Spleen (tissue), 7 donors: Measurements from ENCODE around the gene MED13.

Experiments
- POLR2A ChIP-seq, 3 donors: fragments of 450-650 bp; IDR thresholded peaks; one replicate each; pipeline ENCODE4 v1.5.1; 2017; ENCODE audit warnings: antibody characterized with exemption in 3 of 3, mild to moderate bottlenecking in 1 of 3
- POLR2AphosphoS5 ChIP-seq, 3 donors: sonication (generic); formaldehyde crosslinking; IDR thresholded peaks; one replicate each; pipeline ENCODE4 v1.5.1; 2017; ENCODE audit warnings: antibody characterized with exemption in 3 of 3
- TF ChIP-seq, protein P1 (sequence below), 11 experiments: fragments of 200-600 bp in 7 of 11; fragments of 450-650 bp in 4 of 11; sonication (generic) in 4 of 11; IDR thresholded peaks in 8 of 11; conservative IDR thresholded peaks in 3 of 11; 1 replicate in 7 of 11; 2 replicates in 4 of 11; pipeline versions ENCODE4 v1.4.0 to v1.8.0; 2016 to 2021; ENCODE audit warnings: antibody characterized with exemption in 11 of 11, inconsistent platforms in 4 of 11, mild to moderate bottlenecking in 1 of 11
- donor health status: DM: no; HTN: no; CAD: no; lungs with moderate emphysema.
- donor health status: DM: no; HTN: no; CAD: no.
- donor health status: DM: no; HTN: no; CAD: no.

DNA sequence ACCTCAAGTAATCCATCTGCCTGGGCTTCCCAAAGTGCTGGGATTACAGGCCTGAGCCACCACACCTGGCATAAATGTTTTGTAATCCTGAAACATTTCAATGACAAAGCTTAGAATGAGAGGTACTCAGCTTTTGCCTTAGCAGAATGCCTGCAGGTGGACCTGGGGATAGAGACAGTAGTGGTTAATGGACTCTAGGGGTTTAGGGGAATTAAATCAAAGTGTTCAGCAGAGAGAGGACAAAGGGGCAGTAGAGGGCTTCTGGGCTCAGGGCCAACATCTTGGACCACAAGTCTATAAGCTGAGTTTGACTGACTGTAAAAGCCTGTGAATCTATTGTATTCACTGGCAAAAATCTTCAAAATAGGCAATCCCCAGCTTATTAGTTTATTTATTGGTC is 36.0 kb upstream of the MED13 start:
- TF ChIP-seq, protein P1, sequence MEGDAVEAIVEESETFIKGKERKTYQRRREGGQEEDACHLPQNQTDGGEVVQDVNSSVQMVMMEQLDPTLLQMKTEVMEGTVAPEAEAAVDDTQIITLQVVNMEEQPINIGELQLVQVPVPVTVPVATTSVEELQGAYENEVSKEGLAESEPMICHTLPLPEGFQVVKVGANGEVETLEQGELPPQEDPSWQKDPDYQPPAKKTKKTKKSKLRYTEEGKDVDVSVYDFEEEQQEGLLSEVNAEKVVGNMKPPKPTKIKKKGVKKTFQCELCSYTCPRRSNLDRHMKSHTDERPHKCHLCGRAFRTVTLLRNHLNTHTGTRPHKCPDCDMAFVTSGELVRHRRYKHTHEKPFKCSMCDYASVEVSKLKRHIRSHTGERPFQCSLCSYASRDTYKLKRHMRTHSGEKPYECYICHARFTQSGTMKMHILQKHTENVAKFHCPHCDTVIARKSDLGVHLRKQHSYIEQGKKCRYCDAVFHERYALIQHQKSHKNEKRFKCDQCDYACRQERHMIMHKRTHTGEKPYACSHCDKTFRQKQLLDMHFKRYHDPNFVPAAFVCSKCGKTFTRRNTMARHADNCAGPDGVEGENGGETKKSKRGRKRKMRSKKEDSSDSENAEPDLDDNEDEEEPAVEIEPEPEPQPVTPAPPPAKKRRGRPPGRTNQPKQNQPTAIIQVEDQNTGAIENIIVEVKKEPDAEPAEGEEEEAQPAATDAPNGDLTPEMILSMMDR (IDR thresholded peaks at IDR 0.05 in 8 of 11, conservative IDR thresholded peaks at IDR 0.05 in 3 of 11) = no peak
- no peak for TF ChIP-seq POLR2AphosphoS5 (IDR thresholded peaks at IDR 0.05)
- no peak for TF ChIP-seq POLR2A (IDR thresholded peaks at IDR 0.05)
